NCI-H748 (cell line): ENCODE measurements around the gene NANOS3.
"Not testable (repeated sequence)": the region's sequence is repeated elsewhere in the genome, so short reads cannot be mapped to it uniquely, and the experiment has no call there.

Source experiments
- DNase-seq: peaks from one replicate; lab custom pipeline; 2025; ENCODE audit not compliant: unreplicated experiment; lab: John Stamatoyannopoulos, UW

NANOS3 gene

DNA sequence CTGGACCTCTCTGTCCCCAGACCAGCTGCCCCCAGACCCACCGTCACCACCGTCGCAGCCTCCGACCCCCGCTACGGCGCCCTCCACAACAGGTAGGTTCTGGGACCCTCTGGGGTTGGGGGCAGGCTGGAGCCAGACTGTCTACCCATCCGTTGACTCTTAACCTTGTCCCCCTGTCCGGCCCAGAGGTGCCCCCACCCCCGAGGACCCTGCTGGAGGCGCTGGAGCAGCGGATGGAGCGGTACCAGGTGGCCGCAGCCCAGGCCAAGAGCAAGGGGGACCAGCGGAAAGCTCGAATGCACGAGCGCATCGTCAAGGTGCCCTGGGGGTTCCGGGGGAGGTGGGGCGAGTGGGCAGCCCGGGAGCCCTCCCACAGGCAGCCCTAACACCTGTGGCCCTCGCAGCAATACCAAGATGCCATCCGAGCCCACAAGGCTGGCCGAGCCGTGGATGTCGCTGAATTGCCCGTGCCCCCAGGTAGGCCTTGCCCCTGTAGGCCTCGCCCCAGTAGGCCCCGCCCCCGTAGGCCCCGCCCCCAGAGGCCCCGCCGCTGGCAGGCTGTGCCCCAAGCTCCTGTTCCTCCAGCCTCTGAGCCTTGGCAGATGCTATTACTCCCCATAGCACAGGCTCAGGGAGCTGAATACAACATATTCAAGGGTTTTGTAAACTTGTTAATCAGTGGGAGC is 41.9 kb downstream of the NANOS3 start:
- no peak for DNase-seq

- no peak for DNase-seq
These were observed 43.6 kb downstream of the NANOS3 start for GRCh38 chr19:13920524-13920923.

- peak; percentile 16 for DNase-seq
These were observed 44.2 kb downstream of the NANOS3 start for GRCh38 chr19:13920940-13921747.

GRCh38 chr19:13922118-13922517 is 45.2 kb downstream of the NANOS3 start:
- DNase-seq, result not testable (repeated sequence)

- no peak for DNase-seq
These were observed 46.5 kb downstream of the NANOS3 start for GRCh38 chr19:13923194-13923987.

DNA sequence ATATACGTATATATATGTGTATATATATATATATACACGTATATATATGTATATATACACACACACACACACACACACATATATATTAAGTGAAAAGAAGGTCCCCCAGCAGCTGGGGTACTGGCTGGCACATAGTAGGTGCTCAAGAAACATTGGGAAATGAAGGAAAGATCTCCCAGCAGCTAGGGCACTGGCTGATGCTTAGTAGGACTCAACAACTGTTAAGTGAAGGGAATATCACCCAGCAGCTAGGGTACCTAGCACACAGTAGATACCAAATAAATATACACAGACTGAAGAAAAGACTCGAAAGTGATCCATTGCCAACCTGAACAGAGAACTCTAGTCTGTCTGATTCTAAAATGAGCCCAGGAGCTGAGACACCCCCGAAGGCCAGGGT is 49.1 kb downstream of the NANOS3 start:
- DNase-seq, result no peak

DNA sequence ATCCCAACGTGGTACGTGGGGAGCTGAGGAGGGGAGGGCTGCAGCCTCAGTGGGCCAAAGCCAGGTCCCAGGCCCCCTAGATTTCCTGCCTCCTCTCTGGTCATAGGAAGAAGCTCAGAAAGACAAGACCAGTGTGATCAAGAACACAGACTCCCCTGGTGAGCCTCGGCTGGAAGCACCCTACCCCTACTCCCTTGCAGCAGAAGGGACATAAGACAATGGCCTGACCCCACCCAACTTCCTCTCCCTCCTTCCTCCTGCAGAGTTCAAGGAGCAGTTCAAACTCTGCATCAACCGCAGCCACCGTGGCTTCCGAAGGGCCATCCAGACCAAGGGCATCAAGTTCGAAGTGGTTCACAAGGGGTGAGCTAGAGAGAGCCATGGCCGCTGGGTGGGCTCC is 49.8 kb downstream of the NANOS3 start:
- no peak for DNase-seq

DNA sequence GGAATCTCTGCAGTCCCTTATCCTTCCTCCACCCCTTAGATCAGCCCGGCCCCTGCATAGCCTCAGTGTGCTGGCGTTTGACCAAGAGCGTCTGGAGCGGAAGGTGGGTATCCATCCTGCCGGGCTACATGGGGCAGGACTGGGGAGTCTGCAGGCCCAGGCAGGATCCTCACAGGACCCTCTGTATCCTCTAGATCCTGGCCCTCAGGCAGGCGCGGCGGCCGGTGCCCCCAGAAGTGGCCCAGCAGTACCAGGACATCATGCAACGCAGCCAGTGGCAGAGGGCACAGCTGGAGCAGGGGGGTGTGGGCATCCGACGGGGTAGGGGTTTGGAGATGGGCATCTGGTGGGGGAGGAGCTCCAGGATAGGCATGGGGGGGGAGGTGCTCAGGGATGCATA is 52.4 kb downstream of the NANOS3 start:
- no peak for DNase-seq

DNA sequence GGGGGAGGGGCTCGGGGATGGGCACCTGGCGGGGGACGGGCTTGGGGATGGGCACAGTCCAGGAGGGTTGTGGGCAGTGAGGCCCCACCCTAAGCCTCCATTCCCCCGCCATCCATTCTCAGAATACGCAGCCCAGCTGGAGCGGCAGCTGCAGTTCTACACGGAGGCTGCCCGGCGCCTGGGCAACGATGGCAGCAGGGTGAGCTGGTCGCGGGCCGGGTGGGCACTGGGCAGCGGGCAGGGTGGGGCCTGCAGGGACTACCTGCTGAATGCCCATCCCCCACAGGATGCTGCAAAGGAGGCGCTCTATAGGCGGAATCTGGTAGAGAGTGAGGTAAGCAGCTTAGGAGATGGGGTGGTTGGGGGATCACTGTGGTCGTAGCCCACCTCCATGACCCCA is 53.0 kb downstream of the NANOS3 start:
- DNase-seq, result peak; percentile 12
